Stimulated activated memory B cell treated with anti-CD40 and anti-IgM and Interleukin-4, amounts not matched to agents 10 μg/mL and 1 μg/mL and 100 μg/mL, for 72 hours (primary cell): ENCODE measurements around the gene TCF23.
A peak's percentile ranks its signal among the peaks of the same experiment; 100 is the strongest.

Experiments
- ATAC-seq: fragments of 150-1000 bp; cut with Tn5 transposase; 2 replicates; pipeline ENCODE4 v1.10.0; 2021
- H3K27ac Mint-ChIP-seq: one replicate; pipeline ENCODE4 v1.8.0; 2022; ENCODE audit warnings: mild to moderate bottlenecking, mixed read lengths
- H3K27me3 Mint-ChIP-seq: one replicate; pipeline ENCODE4 v1.8.0; 2022; ENCODE audit warnings: mixed read lengths
- H3K36me3 Mint-ChIP-seq: one replicate; pipeline ENCODE4 v1.8.0; 2022; ENCODE audit warnings: mixed read lengths
- H3K4me1 Mint-ChIP-seq: one replicate; pipeline ENCODE4 v1.8.0; 2022; ENCODE audit warnings: mixed read lengths
- H3K4me3 Mint-ChIP-seq: one replicate; pipeline ENCODE4 v1.8.0; 2022; ENCODE audit warnings: mild to moderate bottlenecking, moderate library complexity, mixed read lengths
- H3K9me3 Mint-ChIP-seq: one replicate; pipeline ENCODE4 v1.8.0; 2022; ENCODE audit warnings: mixed read lengths

The TCF23 gene

DNA sequence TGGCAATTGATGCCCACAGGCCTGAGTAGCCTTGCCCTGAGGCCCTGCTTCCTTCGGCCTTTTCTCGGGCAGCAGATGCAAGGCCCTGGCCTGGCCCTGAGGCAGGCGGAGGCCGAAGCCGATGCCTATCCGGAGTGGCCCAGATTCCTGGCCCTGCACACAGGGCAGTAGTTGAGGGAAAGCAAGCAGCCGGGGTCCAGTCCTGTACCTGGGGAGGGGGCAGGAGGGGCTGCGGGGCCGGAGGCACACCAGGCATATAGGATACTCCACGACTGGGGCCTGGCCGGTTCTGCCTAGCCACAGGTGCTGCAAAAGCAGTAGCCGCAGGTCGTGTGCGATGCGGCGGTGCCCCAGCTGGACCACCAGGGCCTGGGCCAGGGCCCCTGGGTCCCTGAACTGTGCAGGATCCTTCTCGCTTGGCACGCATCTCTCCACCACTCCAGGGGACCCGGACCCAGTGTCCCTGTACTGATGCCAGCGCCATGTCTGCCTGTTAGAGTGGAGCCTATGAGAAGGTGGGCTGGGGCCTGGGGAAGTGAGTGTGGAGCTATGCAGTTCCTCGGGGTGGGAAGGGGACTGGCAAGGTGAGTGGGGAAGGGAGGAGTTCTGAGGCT lies 11.4 kb upstream of the TCF23 start:
- no peak for ATAC-seq
- no peak overlapping the region for H3K27ac Mint-ChIP-seq
- no peaks in the 10 kb centered on the region for H3K9me3 Mint-ChIP-seq
- peaks cover 10% of the 10 kb centered on the region for H3K36me3 Mint-ChIP-seq
- H3K4me1 Mint-ChIP-seq = peaks cover 13% of the 10 kb centered on the region
- H3K4me3 Mint-ChIP-seq = no peak overlapping the region
- no peaks in the 10 kb centered on the region for H3K27me3 Mint-ChIP-seq

DNA sequence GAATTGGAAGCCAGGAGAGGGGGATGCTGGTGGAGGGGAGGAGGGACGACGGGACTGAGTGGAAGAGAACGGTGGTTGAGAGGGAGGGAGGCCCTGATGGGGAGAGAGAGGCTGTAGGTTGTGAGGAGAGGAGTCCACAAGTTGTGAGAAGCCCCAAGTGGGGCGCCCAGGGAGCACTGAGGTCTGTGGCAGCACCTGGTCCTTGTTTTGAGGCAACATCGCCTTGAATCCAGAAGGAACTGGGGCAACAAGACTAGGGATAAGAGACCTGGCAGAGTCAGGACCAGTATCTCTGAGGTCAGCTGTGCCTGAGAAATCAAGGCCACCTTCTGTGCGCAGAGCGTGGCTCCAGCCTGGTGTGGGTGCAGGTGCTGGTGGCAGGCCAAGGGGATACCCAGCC lies 10.7 kb upstream of the TCF23 start:
- ATAC-seq = no peak
- Mint-ChIP-seq H3K4me3 (no peak overlapping the region), H3K36me3 (peaks cover 3% of the 10 kb centered on the region), H3K27ac (no peak overlapping the region), H3K27me3 (peaks cover 5% of the 10 kb centered on the region), H3K9me3 (peaks cover 2% of the 10 kb centered on the region), H3K4me1 (peaks cover 7% of the 10 kb centered on the region)

DNA sequence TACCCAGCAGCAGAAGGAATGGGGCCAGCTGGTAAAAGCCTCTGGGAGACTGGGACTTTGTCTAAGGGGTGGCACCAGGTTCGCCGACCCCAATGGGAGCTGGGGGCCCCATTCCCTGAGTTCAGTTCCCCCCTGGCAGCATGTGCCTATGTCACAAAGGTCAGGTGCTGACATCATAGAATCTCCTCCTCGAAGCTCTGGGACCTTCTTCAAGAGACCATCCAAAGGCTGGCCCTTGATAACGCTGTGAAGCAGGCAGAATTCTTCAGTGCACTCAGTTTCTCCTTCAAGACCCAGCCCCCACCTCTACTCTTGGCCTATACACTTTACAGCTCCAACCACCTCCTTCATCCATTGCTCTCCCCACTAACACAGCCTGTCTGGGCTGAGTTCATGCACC lies 9.5 kb upstream of the TCF23 start, which contains the start of gene PRR30:
Gene PRR30, minus strand, starts transcription at position 101 of the 400 bp plus-strand sequence. CDS start 1,081 bp downstream, outside the sequence.
- Mint-ChIP-seq H3K4me1 (no peaks in the 10 kb centered on the region), H3K9me3 (peaks cover 3% of the 10 kb centered on the region), H3K4me3 (no peak within 1 kb of the TSS), H3K36me3 (no peaks in the 10 kb centered on the region), H3K27ac (no peak within 1 kb of the TSS), H3K27me3 (peaks cover 16% of the 10 kb centered on the region)
- no peak for ATAC-seq

DNA sequence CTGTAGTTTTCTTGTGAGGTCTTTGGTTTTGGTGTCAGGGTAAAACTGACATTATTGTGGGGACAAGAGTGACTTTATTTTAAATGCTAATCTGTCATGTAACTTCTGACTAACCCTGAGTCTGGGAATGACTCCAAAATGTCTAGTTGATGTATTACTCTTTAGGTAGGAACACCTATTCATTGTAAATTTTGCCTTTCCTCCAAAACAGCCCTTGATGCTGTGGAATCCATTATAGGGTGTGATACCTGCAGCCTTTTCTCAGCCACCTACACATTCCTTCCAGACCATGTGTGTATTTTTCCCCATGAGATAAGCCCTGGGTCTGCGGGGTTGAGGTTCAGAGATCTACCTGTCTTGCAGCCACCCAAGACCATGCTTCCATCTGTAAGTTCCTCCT lies 5.5 kb upstream of the TCF23 start:
- Mint-ChIP-seq H3K36me3 (no peaks in the 10 kb centered on the region), H3K27me3 (peaks cover 48% of the 10 kb centered on the region), H3K27ac (no peak overlapping the region), H3K4me1 (no peaks in the 10 kb centered on the region), H3K9me3 (peaks cover 3% of the 10 kb centered on the region), H3K4me3 (no peak overlapping the region)
- ATAC-seq = no peak

- Mint-ChIP-seq H3K4me3 (no peak overlapping the region), H3K27me3 (peaks cover 60% of the 10 kb centered on the region), H3K4me1 (no peaks in the 10 kb centered on the region), H3K27ac (no peak overlapping the region), H3K9me3 (peaks cover 3% of the 10 kb centered on the region), H3K36me3 (no peaks in the 10 kb centered on the region)
- ATAC-seq = no peak
These were observed 3.1 kb upstream of the TCF23 start for GRCh38 chr2:27145682-27146081.

DNA sequence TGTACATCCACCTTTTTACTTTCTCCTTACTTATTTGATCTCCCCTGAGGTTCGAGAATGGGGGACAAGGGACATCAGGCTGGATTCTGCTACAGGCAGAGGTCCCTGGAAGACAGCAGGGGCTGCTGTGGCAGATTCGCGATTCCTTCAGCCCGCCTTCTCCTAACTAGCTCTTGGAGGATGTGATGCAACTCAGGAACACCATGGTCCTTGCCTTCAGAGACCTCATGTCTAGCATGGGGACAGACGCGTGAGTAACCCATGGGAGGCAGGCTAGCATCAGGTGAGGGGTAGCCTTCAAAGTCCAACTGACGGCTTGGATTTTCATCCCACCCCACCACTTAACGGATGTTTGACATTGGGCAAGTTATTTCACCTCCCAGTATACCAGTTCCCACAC lies 869 bp upstream of the TCF23 start:
- Mint-ChIP-seq H3K27me3 (peaks cover 57% of the 10 kb centered on the region), H3K27ac (no peak overlapping the region), H3K4me3 (no peak overlapping the region), H3K4me1 (no peaks in the 10 kb centered on the region), H3K9me3 (peaks cover 3% of the 10 kb centered on the region), H3K36me3 (no peaks in the 10 kb centered on the region)
- no peak for ATAC-seq

GRCh38 chr2:27149570-27150405 lies 984 bp downstream of the TCF23 start:
- Mint-ChIP-seq H3K4me1 (peaks cover 6% of the 10 kb centered on the region), H3K27ac (no peak overlapping the region), H3K27me3 (peaks cover 58% of the 10 kb centered on the region), H3K9me3 (no peaks in the 10 kb centered on the region), H3K36me3 (no peaks in the 10 kb centered on the region), H3K4me3 (no peak overlapping the region)
- ATAC-seq = no peak

GRCh38 chr2:27150639-27151230 lies 1.9 kb downstream of the TCF23 start:
- no peak overlapping the region for H3K4me3 Mint-ChIP-seq
- H3K9me3 Mint-ChIP-seq = no peaks in the 10 kb centered on the region
- H3K27ac Mint-ChIP-seq = no peak overlapping the region
- H3K27me3 Mint-ChIP-seq = peaks cover 63% of the 10 kb centered on the region
- no peaks in the 10 kb centered on the region for H3K36me3 Mint-ChIP-seq
- H3K4me1 Mint-ChIP-seq = peaks cover 6% of the 10 kb centered on the region
- no peak for ATAC-seq

DNA sequence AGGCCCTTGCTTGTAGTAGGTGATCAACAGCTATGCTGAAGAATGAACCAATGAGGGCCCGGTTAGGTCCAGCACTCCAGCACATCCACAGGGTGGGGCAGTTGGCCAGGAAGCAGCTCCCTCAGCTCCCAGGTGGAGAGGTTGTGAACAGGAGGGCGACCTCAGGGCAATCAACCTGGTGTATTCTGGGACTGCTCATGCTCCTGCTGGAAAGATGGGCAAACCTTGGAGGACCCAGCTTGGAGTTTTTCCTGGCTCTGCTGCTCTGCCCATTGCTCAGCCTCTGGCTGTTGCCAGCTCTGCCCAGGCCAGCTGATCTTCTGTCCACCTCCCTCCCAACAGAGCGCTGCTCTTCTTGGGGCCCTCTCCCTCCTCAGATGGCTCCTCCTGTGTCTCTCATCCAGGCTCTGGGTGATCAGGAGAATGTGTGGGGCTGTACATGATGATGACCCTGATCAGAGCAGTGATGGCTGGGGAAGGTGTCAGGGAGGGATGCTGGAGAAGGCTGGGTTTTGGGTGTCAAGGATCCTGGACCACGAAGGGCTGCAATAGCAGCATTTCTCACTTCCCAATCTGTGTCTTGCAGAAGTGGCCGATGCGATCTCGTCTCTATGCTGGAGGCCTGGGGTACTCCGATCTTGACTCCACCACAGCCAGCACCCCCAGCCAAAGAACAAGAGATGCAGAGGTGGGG lies 3.4 kb downstream of the TCF23 start:
- ATAC-seq = no peak
- Mint-ChIP-seq H3K4me1 (peaks cover 6% of the 10 kb centered on the region), H3K27ac (no peak overlapping the region), H3K4me3 (no peak overlapping the region), H3K36me3 (no peaks in the 10 kb centered on the region), H3K27me3 (peaks cover 51% of the 10 kb centered on the region), H3K9me3 (no peaks in the 10 kb centered on the region)

GRCh38 chr2:27152796-27153464 lies 4.1 kb downstream of the TCF23 start:
- no peak overlapping the region for H3K27ac Mint-ChIP-seq
- no peak overlapping the region for H3K4me3 Mint-ChIP-seq
- ATAC-seq = peak; percentile 42
- H3K9me3 Mint-ChIP-seq = no peaks in the 10 kb centered on the region
- peaks cover 6% of the 10 kb centered on the region for H3K4me1 Mint-ChIP-seq
- peaks cover 44% of the 10 kb centered on the region for H3K27me3 Mint-ChIP-seq
- H3K36me3 Mint-ChIP-seq = no peaks in the 10 kb centered on the region

DNA sequence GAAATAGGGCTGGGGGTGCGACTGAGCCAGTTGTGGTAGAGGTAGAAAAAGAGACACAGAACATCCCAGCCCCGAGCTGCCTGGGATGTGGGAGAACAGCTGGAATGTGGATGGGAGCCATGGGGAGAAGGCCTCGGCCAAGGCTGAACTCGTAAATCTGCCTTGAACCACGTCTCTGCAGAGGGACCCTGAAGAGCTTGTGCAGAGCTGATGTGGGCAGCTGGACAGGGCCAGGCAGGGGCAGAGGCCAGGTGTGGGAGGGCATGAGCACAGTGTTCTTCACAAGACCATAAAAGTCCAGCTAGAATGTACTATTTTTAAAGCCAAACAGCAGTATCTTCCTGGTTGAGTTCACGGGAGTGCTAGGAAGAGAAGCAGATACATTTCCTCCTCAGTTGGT lies 5.7 kb downstream of the TCF23 start:
- H3K27me3 Mint-ChIP-seq = peaks cover 29% of the 10 kb centered on the region
- ATAC-seq = no peak
- H3K36me3 Mint-ChIP-seq = no peaks in the 10 kb centered on the region
- H3K4me3 Mint-ChIP-seq = no peak overlapping the region
- H3K9me3 Mint-ChIP-seq = no peaks in the 10 kb centered on the region
- H3K4me1 Mint-ChIP-seq = peaks cover 6% of the 10 kb centered on the region
- H3K27ac Mint-ChIP-seq = no peak overlapping the region

GRCh38 chr2:27155069-27155520 lies 6.3 kb downstream of the TCF23 start:
- Mint-ChIP-seq H3K4me3 (no peak overlapping the region), H3K36me3 (no peaks in the 10 kb centered on the region), H3K27ac (no peak overlapping the region), H3K4me1 (peaks cover 6% of the 10 kb centered on the region), H3K9me3 (no peaks in the 10 kb centered on the region), H3K27me3 (peaks cover 29% of the 10 kb centered on the region)
- no peak for ATAC-seq

- no peak overlapping the region for H3K4me3 Mint-ChIP-seq
- H3K9me3 Mint-ChIP-seq = no peaks in the 10 kb centered on the region
- no peak overlapping the region for H3K27ac Mint-ChIP-seq
- ATAC-seq = no peak
- H3K4me1 Mint-ChIP-seq = peaks cover 2% of the 10 kb centered on the region
- H3K27me3 Mint-ChIP-seq = peaks cover 24% of the 10 kb centered on the region
- no peaks in the 10 kb centered on the region for H3K36me3 Mint-ChIP-seq
These were observed 9.7 kb downstream of the TCF23 start for GRCh38 chr2:27158468-27158867.

DNA sequence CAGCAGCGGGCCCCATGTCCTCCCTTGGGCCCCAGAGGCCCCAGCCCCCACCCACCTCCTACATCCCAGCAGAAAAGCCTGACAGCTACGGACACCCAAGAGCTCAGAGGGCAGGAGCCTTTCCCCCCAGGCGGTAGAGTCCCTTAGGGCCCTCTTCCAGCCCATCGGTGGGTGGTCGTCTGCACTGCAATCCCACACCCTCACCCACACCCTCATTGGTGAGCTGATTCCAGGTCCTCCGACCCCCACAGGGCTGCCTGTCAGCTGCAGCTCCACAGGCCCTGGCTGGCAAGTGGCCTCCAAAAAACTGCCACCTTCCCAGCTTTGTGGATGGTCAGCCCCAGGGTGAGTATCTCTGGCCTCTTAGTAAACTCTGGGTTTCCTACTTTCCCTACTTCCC lies 10.5 kb downstream of the TCF23 start:
- H3K9me3 Mint-ChIP-seq = no peaks in the 10 kb centered on the region
- H3K27ac Mint-ChIP-seq = no peak overlapping the region
- H3K4me3 Mint-ChIP-seq = no peak overlapping the region
- H3K4me1 Mint-ChIP-seq = peaks cover 2% of the 10 kb centered on the region
- no peak for ATAC-seq
- H3K27me3 Mint-ChIP-seq = peaks cover 16% of the 10 kb centered on the region
- H3K36me3 Mint-ChIP-seq = no peaks in the 10 kb centered on the region

DNA sequence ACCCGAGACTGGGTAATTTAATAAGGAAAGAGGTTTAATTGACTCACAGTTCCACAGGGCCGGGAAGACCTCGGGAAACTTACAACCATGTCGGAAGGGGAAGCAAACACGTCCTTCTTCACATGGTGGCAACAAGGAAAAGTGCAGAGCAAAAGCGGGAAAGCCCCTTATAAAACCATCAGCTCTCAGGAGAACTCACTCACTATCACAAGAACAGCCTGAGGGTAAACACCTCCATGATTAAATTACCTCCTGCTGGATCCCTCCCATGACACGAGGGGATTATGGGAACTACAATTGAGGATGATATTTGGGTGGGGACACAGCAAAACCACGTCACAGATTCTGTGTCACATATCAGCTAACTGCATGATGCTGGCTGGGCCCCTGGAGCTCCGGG lies 11.4 kb downstream of the TCF23 start:
- no peaks in the 10 kb centered on the region for H3K9me3 Mint-ChIP-seq
- H3K27ac Mint-ChIP-seq = no peak overlapping the region
- ATAC-seq = no peak
- H3K36me3 Mint-ChIP-seq = no peaks in the 10 kb centered on the region
- no peak overlapping the region for H3K4me3 Mint-ChIP-seq
- peaks cover 11% of the 10 kb centered on the region for H3K4me1 Mint-ChIP-seq
- H3K27me3 Mint-ChIP-seq = peaks cover 7% of the 10 kb centered on the region
